Spleen (tissue), 11 donors: ENCODE measurements around the gene IL22RA1. TPM values are rescaled to one million over a fixed set of nuclear protein-coding genes. Genes with fewer than 3 reads are reported as not detected.

Experiments
- DNase-seq: peaks from one replicate; pipeline ENCODE4 v3.0.0-alpha.2; 2020
- H3K27ac ChIP-seq, 8 donors: fragments of 200-600 bp; sonication (generic) in 7 of 8; 1 replicate in 4 of 8; 2 replicates in 4 of 8; pipeline versions ENCODE4 v1.5.0 to v1.8.0; 2016 to 2021; ENCODE audit warnings: inconsistent platforms in 4 of 8, mild to moderate bottlenecking in 4 of 8, moderate library complexity in 1 of 8
- H3K27me3 ChIP-seq, 7 donors: fragments of 200-600 bp; sonication (generic) in 6 of 7; replicated peaks in 1 of 7; 1 replicate in 4 of 7; 2 replicates in 3 of 7; pipeline versions ENCODE4 v1.5.0 to v1.8.0; 2016 to 2021; ENCODE audit warnings: inconsistent platforms in 3 of 7, mild to moderate bottlenecking in 1 of 7
- H3K36me3 ChIP-seq, 6 donors: fragments of 200-600 bp; sonication (generic) in 5 of 6; 1 replicate in 4 of 6; 2 replicates in 2 of 6; pipeline versions ENCODE4 v1.5.0 to v1.8.0; 2016 to 2021; ENCODE audit warnings: inconsistent platforms in 2 of 6
- H3K4me1 ChIP-seq, 6 donors: fragments of 200-600 bp; sonication (generic) in 5 of 6; 1 replicate in 3 of 6; 2 replicates in 3 of 6; pipeline versions ENCODE4 v1.5.0 to v1.8.0; 2016 to 2021; ENCODE audit warnings: inconsistent platforms in 3 of 6
- H3K4me3 ChIP-seq, 8 donors: fragments of 200-600 bp; sonication (generic) in 7 of 8; 1 replicate in 4 of 8; 2 replicates in 4 of 8; pipeline versions ENCODE4 v1.5.0 to v1.8.0; 2016 to 2021; ENCODE audit warnings: inconsistent platforms in 4 of 8, mild to moderate bottlenecking in 4 of 8, moderate library complexity in 2 of 8
- H3K9me3 ChIP-seq, 8 donors: fragments of 200-600 bp; sonication (generic) in 7 of 8; 1 replicate in 4 of 8; 2 replicates in 4 of 8; pipeline versions ENCODE4 v1.5.0 to v1.8.0; 2016 to 2021; ENCODE audit warnings: inconsistent platforms in 4 of 8
- CTCF ChIP-seq, 11 experiments: fragments of 200-600 bp in 7 of 11; fragments of 450-650 bp in 4 of 11; sonication (generic) in 4 of 11; IDR thresholded peaks in 8 of 11; conservative IDR thresholded peaks in 3 of 11; 1 replicate in 7 of 11; 2 replicates in 4 of 11; pipeline versions ENCODE4 v1.4.0 to v1.8.0; 2016 to 2021; ENCODE audit warnings: antibody characterized with exemption in 11 of 11, inconsistent platforms in 4 of 11, mild to moderate bottlenecking in 1 of 11
- POLR2A ChIP-seq, 3 donors: fragments of 450-650 bp; IDR thresholded peaks; one replicate each; pipeline ENCODE4 v1.5.1; 2017; ENCODE audit warnings: antibody characterized with exemption in 3 of 3, mild to moderate bottlenecking in 1 of 3
- POLR2AphosphoS5 ChIP-seq, 3 donors: sonication (generic); formaldehyde crosslinking; IDR thresholded peaks; one replicate each; pipeline ENCODE4 v1.5.1; 2017; ENCODE audit warnings: antibody characterized with exemption in 3 of 3
- WGBS, 5 donors: extraction: QIAGEN DNeasy Blood & Tissue Kit in 3 of 5; methylation state at CpG; one replicate each; pipeline versions ENCODE4 v1.1.5 to v1.1.7; 2013 to 2018; 5-methylcytosine and 5-hydroxymethylcytosine counted together
- intact Hi-C: fragments of 100-400 bp; cut with DNase I; formaldehyde crosslinking; loops from one replicate; pipeline ENCODE4 v1.15.0; 2023; ENCODE audit warnings: low total_unique reads
- polyA plus RNA-seq, 3 donors: library from polyadenylated mRNA; stranded (reverse); fragments of 200-250 nt; gene quantifications; one replicate each; pipeline ENCODE4 v1.2.1, GENCODE V29; 2013
- total RNA-seq, 7 donors: library from RNA; depleted of rRNA in 3 of 7; stranded (reverse); fragments of >200 nt in 3 of 7; fragmentation: NEBNext Ultra II Directional in 4 of 7; extraction: Animal tissue kit (Norgen Biotek cat#: 25700) in 4 of 7; gene quantifications; one replicate each; pipeline versions ENCODE4 v1.1.0 to v1.2.1, GENCODE V29; 2016 to 2021
- donor health status: healthy with polysubstance abuse.
- donor health status: DM: no; HTN: no; CAD: no; lungs with moderate emphysema.
- donor health status: DM: no; HTN: no; CAD: no.
- donor health status: Bipolar disorder and iron deficiency.
- donor health status: healthy.
- donor health status: DM: no; HTN: no; CAD: no.
- donor health status: DM: yes; HTN: yes; CAD: no.

The IL22RA1 gene
- total and polyA plus RNA-seq, 10 donors = not detected

- no peak for TF ChIP-seq POLR2A (IDR thresholded peaks at IDR 0.05)
- TF ChIP-seq POLR2AphosphoS5 (IDR thresholded peaks at IDR 0.05) = no peak
- TF ChIP-seq CTCF (IDR thresholded peaks at IDR 0.05 in 8 of 11, conservative IDR thresholded peaks at IDR 0.05 in 3 of 11) = no peak
- no peaks in the 10 kb centered on the region for H3K9me3 ChIP-seq
- DNase-seq = no peak
- H3K27ac ChIP-seq = no peak overlapping the region
- H3K27me3 ChIP-seq = peaks cover 0 to 17% (median 0%) of the 10 kb centered on the region in 7 donors
- intact Hi-C loops = no loop called here
- no peak overlapping the region for H3K4me3 ChIP-seq
- WGBS, 5 donors = 76 to 87% (median 82%) methylated on average over 5 of the region's 5 CpGs
- no peaks in the 10 kb centered on the region for H3K4me1 ChIP-seq
- H3K36me3 ChIP-seq = no peaks in the 10 kb centered on the region
Observed at GRCh38 chr1:24094554-24094953, 48.4 kb downstream of the IL22RA1 start.

- no peak for TF ChIP-seq POLR2AphosphoS5 (IDR thresholded peaks at IDR 0.05)
- TF ChIP-seq POLR2A (IDR thresholded peaks at IDR 0.05) = no peak
- TF ChIP-seq CTCF (IDR thresholded peaks at IDR 0.05 in 8 of 11, conservative IDR thresholded peaks at IDR 0.05 in 3 of 11) = no peak
- no peak overlapping the region for H3K27ac ChIP-seq
- no peaks in the 10 kb centered on the region for H3K9me3 ChIP-seq
- H3K4me1 ChIP-seq = no peaks in the 10 kb centered on the region
- H3K4me3 ChIP-seq = no peak overlapping the region
- intact Hi-C loops = no loop called here
- no peak for DNase-seq
- peaks cover 0 to 17% (median 0%) of the 10 kb centered on the region in 7 donors for H3K27me3 ChIP-seq
- no peaks in the 10 kb centered on the region for H3K36me3 ChIP-seq
- 54 to 77% (median 68%) methylated on average over 5 to 9 of the region's 9 CpGs for WGBS, 5 donors
Observed at GRCh38 chr1:24093732-24094131, 49.2 kb downstream of the IL22RA1 start.

DNA sequence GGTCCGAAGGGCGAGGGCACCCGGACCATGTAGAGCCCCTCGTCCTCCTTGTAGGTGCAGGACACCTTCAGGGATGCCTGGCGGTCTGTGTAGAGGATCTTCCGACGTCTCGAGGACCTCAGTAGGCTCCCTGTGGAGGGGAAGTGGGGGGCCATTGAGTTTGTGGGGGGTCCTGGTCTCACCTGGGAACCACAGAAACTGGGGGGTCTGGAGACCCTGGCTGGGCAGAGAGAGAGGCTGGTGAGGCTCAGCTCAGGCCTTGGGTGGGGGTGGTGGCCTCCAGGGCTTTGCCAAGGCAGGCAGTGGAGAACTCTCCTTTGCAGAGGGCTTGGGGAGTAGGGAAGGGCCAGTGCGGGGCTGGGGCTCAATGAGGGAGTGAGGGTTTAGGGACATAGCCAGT is 50.0 kb downstream of the IL22RA1 start:
- TF ChIP-seq POLR2AphosphoS5 (IDR thresholded peaks at IDR 0.05) (no peak), CTCF (IDR thresholded peaks at IDR 0.05 in 8 of 11, conservative IDR thresholded peaks at IDR 0.05 in 3 of 11) (no peak), POLR2A (IDR thresholded peaks at IDR 0.05) (no peak)
- no peak overlapping the region for H3K4me3 ChIP-seq
- no peaks in the 10 kb centered on the region for H3K36me3 ChIP-seq
- H3K27me3 ChIP-seq = peaks cover 0 to 17% (median 0%) of the 10 kb centered on the region in 7 donors
- WGBS, 5 donors = 90 to 95% (median 90%) methylated on average over 4 to 9 of the region's 9 CpGs
- intact Hi-C loops = no loop called here
- H3K4me1 ChIP-seq = no peaks in the 10 kb centered on the region
- no peak for DNase-seq
- no peaks in the 10 kb centered on the region for H3K9me3 ChIP-seq
- H3K27ac ChIP-seq = no peak overlapping the region

GRCh38 chr1:24091971-24092482 is 50.9 kb downstream of the IL22RA1 start:
- Histone ChIP-seq H3K27ac (no peak overlapping the region), H3K36me3 (no peaks in the 10 kb centered on the region), H3K9me3 (no peaks in the 10 kb centered on the region), H3K4me3 (no peak overlapping the region), H3K4me1 (no peaks in the 10 kb centered on the region), H3K27me3 (peaks cover 0 to 17% (median 0%) of the 10 kb centered on the region in 7 donors)
- TF ChIP-seq POLR2A (IDR thresholded peaks at IDR 0.05) (no peak), CTCF (IDR thresholded peaks at IDR 0.05 in 8 of 11, conservative IDR thresholded peaks at IDR 0.05 in 3 of 11) (no peak), POLR2AphosphoS5 (IDR thresholded peaks at IDR 0.05) (no peak)
- 76 to 93% (median 81%) methylated on average over 2 to 13 of the region's 13 CpGs for WGBS, 5 donors
- intact Hi-C loops = no loop called here
- no peak for DNase-seq
